Subcutaneous adipose tissue (tissue), 4 donors: ENCODE data around the gene NFIL3. TPM values are rescaled to one million over a fixed set of nuclear protein-coding genes. Genes with fewer than 3 reads are reported as not detected.

Source experiments
- total RNA-seq, 4 donors: library from RNA; depleted of rRNA; stranded (reverse); fragments of >200 nt; gene quantifications; one replicate each; pipeline ENCODE4 v1.1.0, GENCODE V29; 2016
- TF ChIP-seq, protein P1 (sequence below): fragments of 450-650 bp; IDR thresholded peaks from one replicate; pipeline ENCODE4 v1.5.1; 2016; ENCODE audit warnings: low read depth, mild to moderate bottlenecking, control low read depth, antibody characterized with exemption, moderate library complexity

NFIL3 gene
- total RNA-seq, 4 donors from 2014 or later: 45.2 to 146 (median 83.9) TPM

DNA sequence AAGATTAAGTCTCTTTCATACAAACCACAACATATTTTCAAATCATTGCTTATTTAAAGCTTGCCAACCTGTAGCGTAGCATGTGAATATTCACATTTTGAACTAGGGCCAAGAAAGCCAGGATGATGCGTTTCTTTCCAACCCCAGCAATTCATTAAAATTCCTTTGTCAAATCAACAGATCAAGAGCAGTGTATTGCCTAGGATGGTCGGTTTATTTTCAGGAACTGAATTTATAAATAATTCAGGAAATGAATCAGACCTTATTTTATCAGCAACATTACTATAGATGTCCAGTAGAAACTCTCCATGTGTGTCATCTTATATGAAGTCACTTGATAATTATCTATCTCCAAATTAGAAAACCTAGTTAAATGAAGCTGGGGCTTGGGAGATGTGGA, 48.7 kb downstream of the NFIL3 start:
- TF ChIP-seq, protein P1, sequence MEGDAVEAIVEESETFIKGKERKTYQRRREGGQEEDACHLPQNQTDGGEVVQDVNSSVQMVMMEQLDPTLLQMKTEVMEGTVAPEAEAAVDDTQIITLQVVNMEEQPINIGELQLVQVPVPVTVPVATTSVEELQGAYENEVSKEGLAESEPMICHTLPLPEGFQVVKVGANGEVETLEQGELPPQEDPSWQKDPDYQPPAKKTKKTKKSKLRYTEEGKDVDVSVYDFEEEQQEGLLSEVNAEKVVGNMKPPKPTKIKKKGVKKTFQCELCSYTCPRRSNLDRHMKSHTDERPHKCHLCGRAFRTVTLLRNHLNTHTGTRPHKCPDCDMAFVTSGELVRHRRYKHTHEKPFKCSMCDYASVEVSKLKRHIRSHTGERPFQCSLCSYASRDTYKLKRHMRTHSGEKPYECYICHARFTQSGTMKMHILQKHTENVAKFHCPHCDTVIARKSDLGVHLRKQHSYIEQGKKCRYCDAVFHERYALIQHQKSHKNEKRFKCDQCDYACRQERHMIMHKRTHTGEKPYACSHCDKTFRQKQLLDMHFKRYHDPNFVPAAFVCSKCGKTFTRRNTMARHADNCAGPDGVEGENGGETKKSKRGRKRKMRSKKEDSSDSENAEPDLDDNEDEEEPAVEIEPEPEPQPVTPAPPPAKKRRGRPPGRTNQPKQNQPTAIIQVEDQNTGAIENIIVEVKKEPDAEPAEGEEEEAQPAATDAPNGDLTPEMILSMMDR: no peak

DNA sequence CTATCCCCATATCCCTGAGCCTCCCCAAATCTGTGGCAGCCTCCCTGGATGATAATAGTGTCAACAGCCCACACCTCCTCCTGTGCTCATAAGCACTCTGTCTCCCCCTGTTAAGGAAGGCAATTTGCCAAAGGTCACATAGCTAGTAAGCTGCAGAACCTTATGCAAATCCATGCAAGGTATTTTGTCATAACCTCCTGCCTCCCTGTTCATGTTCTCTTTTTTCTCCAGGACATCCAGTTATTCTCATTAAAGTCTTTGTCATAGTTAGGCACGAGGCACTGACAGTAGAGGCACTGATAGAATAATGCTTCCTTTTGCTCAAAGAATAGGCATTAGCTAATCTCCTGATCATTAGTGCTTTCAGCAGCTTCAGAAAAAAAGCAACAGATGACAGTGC, 51.7 kb downstream of the NFIL3 start:
- TF ChIP-seq, protein P1: no peak

DNA sequence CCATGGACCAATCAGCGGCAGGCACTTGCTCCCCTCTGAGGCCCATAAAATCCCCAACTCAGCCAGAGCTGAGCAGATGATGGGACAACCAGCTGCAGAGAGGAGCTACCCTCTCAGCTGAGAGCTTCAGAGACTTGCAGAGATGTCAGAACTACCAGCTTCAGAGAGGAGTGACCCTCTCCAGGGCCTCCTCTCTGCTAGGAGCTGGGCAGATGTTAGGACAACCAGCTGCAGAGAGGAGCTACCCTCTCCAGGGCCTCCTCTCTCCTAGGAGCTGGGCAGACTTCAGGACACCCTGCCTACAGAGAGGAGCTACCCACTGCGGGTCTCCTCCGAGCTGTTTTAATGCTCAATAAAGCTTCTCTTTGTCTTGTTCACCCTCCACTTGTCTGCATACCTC, 58.9 kb downstream of the NFIL3 start:
- TF ChIP-seq, protein P1: no peak

DNA sequence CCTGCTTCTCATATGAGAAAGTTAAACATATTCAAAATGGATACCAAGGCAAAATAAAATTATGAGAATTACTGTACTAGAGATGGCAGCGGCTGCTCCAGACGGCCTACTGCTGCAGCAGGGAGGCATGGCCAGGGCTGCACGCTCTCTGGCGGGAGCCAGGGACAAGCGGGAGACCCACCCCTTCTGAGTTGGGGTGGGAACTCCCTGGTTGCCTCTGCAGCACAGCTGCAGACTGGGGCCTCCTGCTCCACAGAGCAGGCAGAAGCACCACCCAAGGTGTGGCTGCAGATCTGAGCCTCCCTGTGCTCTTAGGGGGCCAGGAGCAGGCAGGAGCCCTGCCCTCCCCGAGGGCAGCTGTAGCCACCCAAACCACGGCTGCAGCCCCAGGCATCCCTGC, 59.6 kb downstream of the NFIL3 start:
- TF ChIP-seq, protein P1: no peak

DNA sequence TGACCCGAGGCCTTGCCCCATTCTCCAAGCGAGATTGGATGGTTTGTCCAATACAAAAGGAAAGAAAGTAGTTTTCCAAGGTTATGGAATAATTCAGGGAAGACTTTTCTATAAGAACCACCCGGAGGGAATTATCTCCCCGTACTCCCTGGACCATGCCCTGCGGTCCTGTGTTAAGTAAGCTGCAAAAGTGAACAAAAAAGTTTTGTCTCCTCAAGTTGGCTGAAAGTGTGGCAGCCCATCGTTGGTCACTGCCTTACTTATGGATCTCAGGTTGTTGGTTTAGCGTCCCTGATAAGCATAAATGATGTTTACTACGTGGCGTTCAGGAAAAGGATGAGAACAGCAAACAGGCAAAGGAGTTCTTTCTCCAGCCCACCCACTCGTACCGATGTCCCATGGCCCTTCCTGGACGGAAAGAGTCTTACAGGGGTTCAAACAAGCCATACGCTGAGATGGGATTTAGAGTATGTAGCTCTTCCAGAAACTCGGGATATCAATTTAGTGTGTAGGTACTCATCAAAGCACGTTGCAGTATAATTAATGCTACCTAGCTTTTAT, 61.5 kb downstream of the NFIL3 start:
- TF ChIP-seq, protein P1: no peak

DNA sequence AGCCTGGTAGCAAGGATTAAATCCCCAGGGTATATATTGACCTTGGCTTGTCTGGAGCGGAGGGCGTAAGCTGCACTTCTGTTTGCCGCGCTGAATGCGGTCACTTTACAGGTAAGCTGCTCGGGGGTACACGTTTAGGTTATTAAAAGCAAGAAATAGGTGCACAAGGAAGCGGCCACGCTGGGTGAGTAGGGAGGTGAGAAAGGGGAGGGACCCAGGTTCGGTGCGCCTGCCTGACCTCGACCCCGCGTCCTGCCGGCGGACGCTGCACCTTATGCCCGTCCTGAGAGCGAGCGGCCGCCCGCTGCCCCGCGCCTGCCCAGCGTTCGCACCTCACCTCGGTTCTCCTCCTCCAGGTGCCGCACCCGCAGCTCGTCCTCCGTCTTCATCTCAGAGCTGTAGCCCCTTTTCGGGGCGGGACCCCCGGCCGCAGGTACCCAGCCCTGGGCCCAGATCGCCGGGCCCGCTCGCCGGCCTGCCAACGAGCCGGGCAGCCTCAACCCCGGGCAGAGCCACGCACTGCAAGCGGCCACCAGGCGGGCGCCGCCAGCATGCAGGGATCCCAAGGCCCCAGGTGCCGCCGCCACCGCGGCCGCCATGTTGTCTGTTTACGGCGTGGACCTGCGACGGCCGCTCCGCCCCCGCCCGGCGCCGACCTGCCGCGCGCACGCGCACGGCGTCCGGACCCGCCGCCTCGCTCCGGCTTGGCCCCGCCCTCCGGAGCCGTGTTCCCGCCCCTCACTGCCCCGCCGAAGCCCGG, 62.2 kb downstream of the NFIL3 start, which contains the start of gene AUH:
Gene AUH, minus strand, starts transcription at position 628 of the 760 bp plus-strand sequence. Its CDS starts 29 bp downstream, at position 599.
- TF ChIP-seq, protein P1: no peak

DNA sequence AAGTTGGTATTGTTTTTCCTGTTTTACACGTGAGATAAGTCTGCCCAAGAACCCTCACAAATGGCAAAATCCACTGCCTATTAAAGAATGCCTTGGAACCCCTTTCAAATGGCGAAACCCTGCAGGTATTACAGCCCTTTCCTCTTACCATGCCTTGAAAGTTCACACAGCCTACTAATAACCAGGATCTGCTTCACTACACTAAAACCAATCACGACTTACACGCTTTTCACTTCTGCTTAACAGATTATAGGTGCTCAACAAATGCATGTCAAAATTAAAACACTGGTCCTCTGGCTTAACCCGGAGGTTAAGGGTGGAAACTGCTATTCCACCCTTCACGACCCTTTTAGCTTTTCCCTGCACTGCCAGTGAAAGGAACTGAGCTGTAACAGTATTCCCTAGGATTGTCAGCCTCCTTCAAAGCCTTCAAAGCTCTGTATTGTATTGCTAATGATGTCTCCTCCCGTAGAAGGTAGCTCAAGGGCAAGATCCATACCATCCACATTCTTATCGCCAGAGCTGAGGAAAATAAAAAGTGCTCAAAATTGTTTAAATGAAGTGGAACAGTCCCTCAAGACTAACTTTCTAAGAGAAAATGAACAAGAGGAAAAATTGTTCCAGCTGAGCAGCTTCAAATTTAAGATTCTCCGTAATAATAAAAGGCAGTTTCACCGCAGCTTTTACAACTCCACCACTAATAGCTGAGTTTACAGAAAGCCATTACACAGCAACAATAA, 62.9 kb downstream of the NFIL3 start:
- TF ChIP-seq, protein P1: no peak
